GM19025 (cell line): ENCODE results near the gene VSIR.
A peak's percentile ranks its signal among the peaks of the same experiment; 100 is the strongest.

Experiments used
- ATAC-seq: cut with Tn5 transposase; IDR thresholded peaks from one replicate; pipeline ENCODE4 v1.9.1; 2021; ENCODE audit warnings: mild to moderate bottlenecking, low read depth, moderate library complexity; ENCODE audit not compliant: unreplicated experiment

Gene VSIR

GRCh38 chr10:71773221-71773971 lies at the start of gene VSIR:
VSIR (minus strand) TSS chr10:71773520; CDS start chr10:71773439, 81 bp downstream.
- peak; percentile 56 for ATAC-seq

DNA sequence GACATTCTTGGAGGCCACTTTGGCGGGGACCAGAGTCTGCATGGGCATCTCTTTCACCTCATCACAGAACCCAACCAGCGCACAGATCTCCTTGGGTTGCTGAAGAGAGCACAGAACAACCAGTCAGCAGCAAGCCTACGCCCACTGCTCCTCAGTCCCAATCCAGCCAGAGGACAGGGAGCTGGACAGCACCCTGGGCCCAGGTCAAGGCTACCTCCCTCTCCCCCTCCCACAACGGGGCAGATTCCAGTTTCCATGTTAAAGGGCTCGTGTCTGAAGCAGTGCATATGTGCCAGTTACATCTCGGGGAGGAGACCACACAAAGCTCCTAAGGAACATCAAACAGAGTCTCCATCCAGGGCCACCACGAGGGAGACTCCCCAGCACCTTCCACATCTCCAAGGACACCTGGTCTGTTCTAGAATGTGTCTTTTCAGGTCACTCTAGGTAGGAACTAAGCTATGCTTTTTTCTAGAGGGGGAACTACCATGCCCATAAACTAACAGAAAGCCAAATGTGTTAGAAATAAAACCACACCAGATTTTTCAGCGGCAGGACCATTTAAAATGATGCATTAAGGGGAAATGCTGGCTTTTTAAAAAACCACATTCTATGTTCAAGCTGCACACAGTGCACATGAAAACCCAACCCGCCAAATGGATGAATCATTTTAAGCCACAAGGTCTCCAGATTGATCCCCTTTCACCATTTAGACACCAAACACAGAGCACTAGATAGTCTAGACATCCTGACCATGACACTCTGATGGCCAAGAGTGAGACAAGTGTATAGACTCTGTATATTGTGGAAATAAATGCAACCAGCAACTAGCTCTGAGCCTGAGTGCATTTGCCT lies 48.8 kb upstream of the VSIR start:
- ATAC-seq, result no peak

DNA sequence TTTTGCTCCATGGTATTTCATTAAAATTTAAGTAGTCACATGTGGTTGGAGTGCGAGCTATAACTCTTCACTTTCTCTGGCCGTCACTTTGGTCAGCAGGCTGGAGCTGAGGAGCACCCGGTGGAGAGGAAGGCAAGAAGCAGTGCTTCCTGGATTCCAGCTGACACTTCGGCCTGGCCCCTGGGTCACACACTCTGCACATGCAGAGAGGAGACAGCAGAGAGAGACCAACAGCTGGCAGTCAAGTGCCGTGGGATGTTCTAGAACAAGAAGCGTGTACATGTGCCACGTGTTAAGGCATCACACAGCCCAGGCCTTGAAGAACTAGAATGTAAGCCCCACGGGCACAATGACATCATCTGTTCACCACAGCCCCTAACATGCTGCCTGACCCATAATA lies 47.6 kb upstream of the VSIR start:
- ATAC-seq, result no peak

DNA sequence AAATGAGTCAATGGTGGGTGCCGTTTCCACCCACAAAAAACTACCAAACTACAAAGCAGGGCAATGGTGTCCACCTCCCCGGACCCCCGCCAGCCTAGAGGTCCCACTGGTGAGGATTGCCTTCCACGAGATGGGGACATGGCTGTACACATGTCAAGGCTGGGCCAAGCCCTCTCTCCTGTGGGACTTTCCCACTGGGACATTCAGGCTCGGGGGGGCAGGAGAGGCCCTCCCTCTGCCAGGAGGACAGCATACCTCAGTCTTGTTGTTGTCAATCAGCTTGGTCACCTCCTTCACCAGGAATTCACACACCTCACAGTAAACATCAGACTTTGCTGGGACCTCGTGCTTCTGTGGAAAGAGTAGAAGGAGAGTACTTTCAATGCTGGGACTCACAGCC lies 46.7 kb upstream of the VSIR start:
- ATAC-seq, result no peak

GRCh38 chr10:71819441-71819861 lies 46.1 kb upstream of the VSIR start:
- ATAC-seq, result no peak

- ATAC-seq, result no peak
Measured at GRCh38 chr10:71818674-71819260, 45.4 kb upstream of the VSIR start.

DNA sequence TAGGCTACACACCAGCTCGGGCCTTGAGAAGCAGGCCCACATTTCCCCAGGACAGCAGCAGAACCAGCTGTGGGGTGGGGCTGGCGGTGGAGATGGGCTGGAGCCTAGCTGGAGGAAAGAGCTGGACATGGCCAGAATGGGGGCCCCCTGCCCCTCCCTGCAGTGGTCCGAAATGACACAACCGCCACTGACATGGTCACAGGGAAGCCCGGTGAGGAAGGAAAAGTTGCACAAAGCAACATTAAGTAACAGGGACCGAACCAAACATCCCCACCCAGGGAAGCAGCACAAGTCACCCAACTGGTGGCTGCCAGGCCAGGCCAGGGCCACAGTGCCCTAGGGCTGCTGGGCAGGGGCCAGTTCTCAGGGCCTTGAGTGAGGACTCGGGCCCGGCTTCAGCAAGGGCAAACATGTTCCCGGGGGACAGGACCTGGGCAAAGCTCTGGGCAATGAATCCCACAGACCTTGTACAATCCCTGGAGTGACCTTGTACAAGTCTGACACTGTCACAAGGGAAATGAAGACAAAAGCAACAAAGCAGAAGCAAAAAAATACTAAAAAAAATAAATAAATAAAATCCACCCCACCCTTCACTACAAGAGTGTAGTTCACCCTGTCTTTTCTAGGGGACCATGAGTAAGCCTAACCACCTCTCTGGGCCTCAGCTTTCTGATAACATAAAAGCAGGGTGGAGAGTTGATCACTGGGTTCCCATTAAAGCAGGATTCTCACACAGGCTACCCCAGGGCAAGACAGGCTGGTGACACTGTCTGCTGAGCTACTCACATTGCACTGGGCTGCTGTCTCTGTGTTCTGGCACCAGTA lies 44.7 kb upstream of the VSIR start:
- no peak for ATAC-seq

GRCh38 chr10:71816936-71817618 lies 43.8 kb upstream of the VSIR start:
- no peak for ATAC-seq

DNA sequence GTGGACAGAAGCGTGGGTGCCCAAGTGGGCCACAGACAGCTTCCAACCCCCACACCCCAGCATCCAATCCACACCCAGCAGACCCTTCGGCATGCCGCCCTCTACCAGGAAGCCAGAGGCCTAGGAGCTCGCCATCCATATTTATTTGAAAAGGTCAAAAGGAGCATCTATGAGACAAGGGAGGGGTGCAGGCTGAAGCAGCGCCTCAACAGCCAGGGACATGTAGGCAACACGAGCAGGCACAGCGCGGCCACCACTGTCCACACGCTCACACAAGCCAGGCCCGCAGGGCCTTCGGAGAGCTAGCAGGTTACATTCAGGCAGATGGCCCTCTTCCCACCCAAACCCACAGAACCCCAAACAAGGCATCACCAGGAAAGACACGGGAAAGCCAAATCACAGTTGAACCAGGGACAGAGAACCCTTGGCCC lies 43.1 kb upstream of the VSIR start:
- no peak for ATAC-seq

DNA sequence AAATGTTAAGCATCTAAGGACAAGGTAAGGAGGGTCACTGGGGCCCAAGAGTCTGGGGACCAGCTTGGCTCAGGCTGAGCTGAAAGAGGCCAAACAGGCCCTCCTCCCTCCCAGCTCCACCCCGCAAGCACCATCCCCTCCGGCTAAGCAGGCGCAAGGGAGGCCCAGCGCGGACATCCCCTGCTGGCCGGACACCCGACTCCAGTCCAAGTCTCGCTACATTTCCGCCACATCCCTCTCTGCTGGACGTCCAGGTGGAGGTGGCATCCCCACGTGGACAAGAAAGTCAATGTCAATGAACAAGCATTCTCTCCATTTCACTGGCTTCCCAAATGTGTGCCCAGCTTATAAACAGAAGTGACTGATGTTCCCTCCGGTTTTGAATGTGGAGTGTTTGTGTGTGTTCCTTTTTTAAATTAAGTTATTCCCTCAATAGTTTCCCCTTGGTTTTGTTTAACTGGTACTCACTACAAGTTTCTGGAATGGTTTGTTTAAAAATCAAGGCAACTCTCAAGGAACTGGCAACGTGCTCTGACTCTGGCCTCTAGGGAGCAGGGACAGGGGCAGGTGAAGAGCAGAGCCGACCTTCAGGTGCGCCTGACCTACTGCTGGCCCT lies 42.3 kb upstream of the VSIR start:
- no peak for ATAC-seq

DNA sequence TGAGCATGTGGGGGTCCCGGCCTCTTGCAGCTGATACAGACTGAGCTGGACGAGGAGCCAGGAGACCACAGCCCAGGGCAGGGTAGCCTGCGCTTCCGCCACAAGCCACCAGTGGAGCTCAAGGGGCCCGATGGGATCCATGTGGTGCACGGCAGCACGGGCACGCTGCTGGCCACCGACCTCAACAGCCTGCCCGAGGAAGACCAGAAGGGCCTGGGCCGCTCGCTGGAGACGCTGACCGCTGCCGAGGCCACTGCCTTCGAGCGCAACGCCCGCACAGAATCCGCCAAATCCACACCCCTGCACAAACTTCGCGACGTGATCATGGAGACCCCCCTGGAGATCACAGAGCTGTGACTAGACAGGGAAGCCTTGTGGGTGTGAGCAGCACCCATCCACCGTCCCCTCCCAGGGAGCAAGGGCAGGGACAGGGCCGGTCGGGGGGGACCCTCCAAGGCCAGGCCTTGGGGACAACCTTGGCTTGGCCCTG lies 41.6 kb upstream of the VSIR start:
- no peak for ATAC-seq

GRCh38 chr10:71812913-71813590 lies 39.7 kb upstream of the VSIR start:
- no peak for ATAC-seq

GRCh38 chr10:71812016-71812912 lies 38.9 kb upstream of the VSIR start:
- ATAC-seq, result peak; percentile 73

GRCh38 chr10:71811351-71811750 lies 38.0 kb upstream of the VSIR start:
- no peak for ATAC-seq

GRCh38 chr10:71810048-71810750 lies 36.9 kb upstream of the VSIR start:
- ATAC-seq, result no peak

- ATAC-seq, result no peak
Measured at GRCh38 chr10:71809628-71810027, 36.3 kb upstream of the VSIR start.
